Activated naive CD4-positive, alpha-beta T cell (primary cell): ENCODE results near the gene PFN1.

Experiments used
- DNase-seq, 4 experiments: peaks; one replicate each; lab custom pipeline; 2025; lab: John Stamatoyannopoulos, UW

PFN1 gene

GRCh38 chr17:4896332-4897197 is 51.8 kb downstream of the PFN1 start:
- DNase-seq, result no peak

GRCh38 chr17:4895657-4896331 is 52.5 kb downstream of the PFN1 start:
- DNase-seq, result no peak
